ENCODE results near the gene MEF2D. TPM values are rescaled to one million over a fixed set of nuclear protein-coding genes. Genes with fewer than 3 reads are reported as not detected.

Gene MEF2D
- polyA plus RNA-seq, 1 donor (not counting 4 experiments of a cell fraction or from before 2014, with no cell fraction given): 9.3 TPM

- no peak overlapping the region for H3K4me2 ChIP-seq (ENCODE audit: control insufficient read depth, extremely low read depth, insufficient read depth, low read depth, low read length)
- H3K36me3 ChIP-seq (ENCODE audit: control insufficient read depth in 2 of 2, extremely low read depth in 1 of 2, insufficient read depth in 2 of 2, low read length in 2 of 2): peaks cover 4 to 29% of the 10 kb centered on the region in 2 experiments
- no peaks in the 10 kb centered on the region for H3K9me3 ChIP-seq (ENCODE audit: control insufficient read depth, low read depth, low read length)
- dilution Hi-C loops (cut with MboI; ENCODE audit: extremely low pct_ligation_motif_present, low sequenced_read_pairs): no loop called here
- DNase-seq (ENCODE audit: low read depth, low spot score) (no peak), FAIRE-seq (no peak)
- TF ChIP-seq CTCF (optimal IDR thresholded peaks at IDR 0.05 in 1 of 3, IDR thresholded peaks at IDR 0.05 in 1 of 3, conservative IDR thresholded peaks at IDR 0.05 in 1 of 3; ENCODE audit: extremely low read depth in 1 of 3, insufficient read depth in 2 of 3, low read length in 3 of 3) (no peak), EZH2 (IDR thresholded peaks at IDR 0.05; ENCODE audit: low read length) (no peak)
- no peak overlapping the region for H3K4me3 ChIP-seq (ENCODE audit: control insufficient read depth in 2 of 3, extremely low read depth in 1 of 3, insufficient read depth in 2 of 3, low read depth in 1 of 3, low read length in 3 of 3)
- H3K79me2 ChIP-seq (ENCODE audit: control insufficient read depth, insufficient read depth, low read length): no peaks in the 10 kb centered on the region
- H3K27ac ChIP-seq (ENCODE audit: control insufficient read depth, insufficient read depth, low read length): no peak overlapping the region
- no peak overlapping the region for H2AFZ ChIP-seq (ENCODE audit: control insufficient read depth, low read length)
- H4K20me1 ChIP-seq (ENCODE audit: control insufficient read depth, extremely low read depth, insufficient read depth, low read length): no peaks in the 10 kb centered on the region
- H3K27me3 ChIP-seq (ENCODE audit: control insufficient read depth, extremely low read depth, insufficient read depth, low read length): no peaks in the 10 kb centered on the region
- no peaks in the 10 kb centered on the region for H3K4me1 ChIP-seq (ENCODE audit: control insufficient read depth, extremely low read depth, insufficient read depth, low read length)
- no peak overlapping the region for H3K9ac ChIP-seq (ENCODE audit: control insufficient read depth, extremely low read depth, insufficient read depth, low read length)
- no peaks in the 10 kb centered on the region for H3K9me1 ChIP-seq (ENCODE audit: control insufficient read depth, extremely low read depth, insufficient read depth, low read length)
Observed at GRCh38 chr1:156546267-156546666, 45.7 kb upstream of the MEF2D start.

- DNase-seq (ENCODE audit: low read depth, low spot score) (no peak), FAIRE-seq (no peak)
- no peaks in the 10 kb centered on the region for H3K4me1 ChIP-seq (ENCODE audit: control insufficient read depth, extremely low read depth, insufficient read depth, low read length)
- dilution Hi-C loops (cut with MboI; ENCODE audit: extremely low pct_ligation_motif_present, low sequenced_read_pairs): no loop called here
- no peak overlapping the region for H3K27ac ChIP-seq (ENCODE audit: control insufficient read depth, insufficient read depth, low read length)
- H3K79me2 ChIP-seq (ENCODE audit: control insufficient read depth, insufficient read depth, low read length): no peaks in the 10 kb centered on the region
- no peaks in the 10 kb centered on the region for H4K20me1 ChIP-seq (ENCODE audit: control insufficient read depth, extremely low read depth, insufficient read depth, low read length)
- no peak overlapping the region for H2AFZ ChIP-seq (ENCODE audit: control insufficient read depth, low read length)
- no peak overlapping the region for H3K4me2 ChIP-seq (ENCODE audit: control insufficient read depth, extremely low read depth, insufficient read depth, low read depth, low read length)
- peaks cover 4 to 21% of the 10 kb centered on the region in 2 experiments for H3K36me3 ChIP-seq (ENCODE audit: control insufficient read depth in 2 of 2, extremely low read depth in 1 of 2, insufficient read depth in 2 of 2, low read length in 2 of 2)
- H3K27me3 ChIP-seq (ENCODE audit: control insufficient read depth, extremely low read depth, insufficient read depth, low read length): no peaks in the 10 kb centered on the region
- H3K9ac ChIP-seq (ENCODE audit: control insufficient read depth, extremely low read depth, insufficient read depth, low read length): no peak overlapping the region
- H3K9me1 ChIP-seq (ENCODE audit: control insufficient read depth, extremely low read depth, insufficient read depth, low read length): no peaks in the 10 kb centered on the region
- TF ChIP-seq EZH2 (IDR thresholded peaks at IDR 0.05; ENCODE audit: low read length) (no peak), CTCF (optimal IDR thresholded peaks at IDR 0.05 in 1 of 3, IDR thresholded peaks at IDR 0.05 in 1 of 3, conservative IDR thresholded peaks at IDR 0.05 in 1 of 3; ENCODE audit: extremely low read depth in 1 of 3, insufficient read depth in 2 of 3, low read length in 3 of 3) (no peak)
- no peaks in the 10 kb centered on the region for H3K9me3 ChIP-seq (ENCODE audit: control insufficient read depth, low read depth, low read length)
- no peak overlapping the region for H3K4me3 ChIP-seq (ENCODE audit: control insufficient read depth in 2 of 3, extremely low read depth in 1 of 3, insufficient read depth in 2 of 3, low read depth in 1 of 3, low read length in 3 of 3)
Observed at GRCh38 chr1:156544592-156545102, 44.1 kb upstream of the MEF2D start.

Data from keratinocyte (primary cell).